OCI-M2 (cell line): Measurements from ENCODE around the gene REM1.

Experiments used
- DNase-seq: peaks from one replicate; lab custom pipeline; 2025; ENCODE audit not compliant: unreplicated experiment; lab: John Stamatoyannopoulos, UW

The REM1 gene

GRCh38 chr20:31522731-31523130, 47.6 kb downstream of the REM1 start:
- no peak for DNase-seq

GRCh38 chr20:31523361-31524283, 48.5 kb downstream of the REM1 start:
- no peak for DNase-seq

- DNase-seq: no peak
Measured at GRCh38 chr20:31527266-31527665, 52.2 kb downstream of the REM1 start.
